HepG2 (cell line): ENCODE results near the gene ABCB10. TPM values are rescaled to one million over a fixed set of nuclear protein-coding genes. Genes with fewer than 3 reads are reported as not detected.
A peak's percentile ranks its signal among the peaks of the same experiment; 100 is the strongest.

Experiments used
- ADNP ChIP-seq: sonication (generic); formaldehyde crosslinking; IDR thresholded peaks from 2 replicates; pipeline ENCODE4 v1.4.0; 2020; ENCODE audit warnings: missing genetic modification reagents
- HNRNPL ChIP-seq: fragments of 200-400 bp; formaldehyde crosslinking; IDR thresholded peaks from 2 replicates; pipeline ENCODE4 v1.6.1; 2017; ENCODE audit warnings: mild to moderate bottlenecking, low read depth, low read length
- RFX3 ChIP-seq: IDR thresholded peaks from 2 replicates; pipeline ENCODE4 v1.6.1; 2016; ENCODE audit warnings: missing biosample characterization, missing genetic modification reagents
- SMAD9 ChIP-seq: sonication (generic); formaldehyde crosslinking; IDR thresholded peaks from 2 replicates; pipeline ENCODE4 v1.5.1; 2020; ENCODE audit warnings: mild to moderate bottlenecking, missing genetic modification reagents
- XRCC5 ChIP-seq: fragments of 200-400 bp; formaldehyde crosslinking; optimal IDR thresholded peaks from 2 replicates; pipeline ENCODE3; 2017; ENCODE audit warnings: mild to moderate bottlenecking, low read length
- ZBTB8A ChIP-seq: sonication (generic); formaldehyde crosslinking; IDR thresholded peaks from 2 replicates; pipeline ENCODE4 v1.4.0; 2020; ENCODE audit warnings: mild to moderate bottlenecking, low read depth, missing genetic modification reagents, borderline replicate concordance
- ZNF333 ChIP-seq: sonication (generic); formaldehyde crosslinking; IDR thresholded peaks from 2 replicates; pipeline ENCODE4 v1.4.0; 2020; ENCODE audit warnings: mild to moderate bottlenecking, missing genetic modification reagents, borderline replicate concordance
- ZNF451 ChIP-seq: sonication (generic); formaldehyde crosslinking; IDR thresholded peaks from 2 replicates; pipeline ENCODE4 v1.5.0; 2020; ENCODE audit warnings: mild to moderate bottlenecking, missing genetic modification reagents
- ZNF652 ChIP-seq: IDR thresholded peaks from 2 replicates; pipeline ENCODE4 v1.6.1; 2016; ENCODE audit warnings: low read depth, borderline replicate concordance
- polyA plus RNA-seq, 8 experiments: library from polyadenylated mRNA; depleted of rRNA in 3 of 8; stranded (reverse) in 7 of 8; unstranded in 1 of 8; fragments of >200 nt; fragmentation: Illumina TruSeq in 4 of 8; extraction: Trizol in 4 of 8; gene quantifications; 2 replicates each; pipeline versions ENCODE4 v1.2.1 to v1.2.3, GENCODE V29; 2011 to 2016; ENCODE audit warnings: low read depth in 4 of 8, missing spikeins in 1 of 8, mixed read lengths in 1 of 8; ENCODE audit not compliant: insufficient read depth in 1 of 8
- total RNA-seq, 5 experiments: library from RNA; depleted of rRNA; stranded (reverse); fragments of >200 nt; fragmentation: Illumina TruSeq; extraction: Trizol; gene quantifications; 2 replicates each; pipeline ENCODE4 v1.2.3, GENCODE V29; 2016; ENCODE audit warnings: low read depth in 1 of 5
- TF ChIP-seq, protein P1 (sequence below), 2 experiments: sonication (generic) in 1 of 2; formaldehyde crosslinking in 1 of 2; IDR thresholded peaks; 2 replicates each; pipeline versions ENCODE4 v1.6.1 to v1.9.0; 2014 to 2022; ENCODE audit warnings: antibody characterized with exemption in 1 of 2, borderline replicate concordance in 1 of 2, inconsistent platforms in 1 of 2, low read depth in 1 of 2, missing genetic modification reagents in 1 of 2
- TF ChIP-seq, protein P2 (sequence below): sonication (generic); formaldehyde crosslinking; conservative IDR thresholded peaks from 2 replicates; pipeline ENCODE4 v1.4.0; 2020; ENCODE audit warnings: missing genetic modification reagents
- TF ChIP-seq, protein P3 (sequence below): sonication (generic); formaldehyde crosslinking; IDR thresholded peaks from 2 replicates; pipeline ENCODE4 v1.4.0; 2020; ENCODE audit warnings: mild to moderate bottlenecking, missing genetic modification reagents
- TF ChIP-seq, protein P4 (sequence below): conservative IDR thresholded peaks from 2 replicates; pipeline ENCODE4 v1.6.1; 2018; ENCODE audit warnings: missing genetic modification reagents
- TF ChIP-seq, protein P5 (sequence below): sonication (generic); formaldehyde crosslinking; IDR thresholded peaks from 2 replicates; pipeline ENCODE4 v1.4.0; 2020; ENCODE audit warnings: mild to moderate bottlenecking, missing genetic modification reagents

Gene ABCB10
- total and polyA plus RNA-seq, 2 of the 13 experiments (the other 11 are each of a cell fraction or from before 2014, with no cell fraction given), result 11.2 to 28.9 TPM

DNA sequence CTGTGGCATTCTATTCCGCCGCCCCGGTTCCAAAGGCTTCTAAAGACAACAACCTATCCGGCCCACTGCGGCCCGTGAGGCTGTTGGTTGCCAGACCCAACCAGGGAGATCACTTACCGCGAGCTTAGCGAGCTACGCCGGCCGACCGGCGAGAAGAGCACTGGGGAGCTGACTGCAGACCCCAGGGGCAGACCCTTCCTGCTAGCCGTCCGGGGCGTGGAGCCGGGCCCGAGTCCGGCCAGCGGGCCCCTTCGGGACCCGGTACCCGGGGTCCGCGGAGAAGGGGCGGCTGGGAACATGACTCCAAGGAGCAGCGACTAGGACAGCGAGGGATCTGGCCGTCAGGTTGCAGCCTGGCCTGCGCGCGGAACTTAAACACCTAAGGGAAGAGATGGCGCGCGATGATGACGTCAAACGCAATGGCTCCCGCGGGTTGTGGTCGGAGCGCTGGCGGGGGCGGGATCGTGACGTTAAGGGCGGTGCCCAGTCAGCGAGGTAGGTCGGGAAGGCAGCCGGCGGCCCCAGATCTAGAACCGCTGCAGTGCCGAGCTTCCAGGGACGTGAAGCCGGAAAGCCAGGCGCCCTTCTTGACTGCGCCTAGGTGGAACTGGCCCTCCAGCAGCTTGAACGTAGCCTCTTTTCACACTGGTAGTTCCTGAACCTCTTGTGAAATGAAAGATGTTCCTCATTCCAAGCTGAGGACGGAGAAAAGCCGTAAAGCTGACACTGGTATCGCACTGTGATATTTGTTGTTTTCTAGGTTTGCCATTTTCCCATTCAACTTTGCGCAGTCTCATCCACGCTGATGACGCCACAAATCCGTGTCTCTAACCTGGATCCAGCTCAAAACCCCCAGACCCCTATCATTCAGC lies 50.3 kb downstream of the ABCB10 start, which contains the start of gene NUP133 (continued):
- TF ChIP-seq, protein P1, sequence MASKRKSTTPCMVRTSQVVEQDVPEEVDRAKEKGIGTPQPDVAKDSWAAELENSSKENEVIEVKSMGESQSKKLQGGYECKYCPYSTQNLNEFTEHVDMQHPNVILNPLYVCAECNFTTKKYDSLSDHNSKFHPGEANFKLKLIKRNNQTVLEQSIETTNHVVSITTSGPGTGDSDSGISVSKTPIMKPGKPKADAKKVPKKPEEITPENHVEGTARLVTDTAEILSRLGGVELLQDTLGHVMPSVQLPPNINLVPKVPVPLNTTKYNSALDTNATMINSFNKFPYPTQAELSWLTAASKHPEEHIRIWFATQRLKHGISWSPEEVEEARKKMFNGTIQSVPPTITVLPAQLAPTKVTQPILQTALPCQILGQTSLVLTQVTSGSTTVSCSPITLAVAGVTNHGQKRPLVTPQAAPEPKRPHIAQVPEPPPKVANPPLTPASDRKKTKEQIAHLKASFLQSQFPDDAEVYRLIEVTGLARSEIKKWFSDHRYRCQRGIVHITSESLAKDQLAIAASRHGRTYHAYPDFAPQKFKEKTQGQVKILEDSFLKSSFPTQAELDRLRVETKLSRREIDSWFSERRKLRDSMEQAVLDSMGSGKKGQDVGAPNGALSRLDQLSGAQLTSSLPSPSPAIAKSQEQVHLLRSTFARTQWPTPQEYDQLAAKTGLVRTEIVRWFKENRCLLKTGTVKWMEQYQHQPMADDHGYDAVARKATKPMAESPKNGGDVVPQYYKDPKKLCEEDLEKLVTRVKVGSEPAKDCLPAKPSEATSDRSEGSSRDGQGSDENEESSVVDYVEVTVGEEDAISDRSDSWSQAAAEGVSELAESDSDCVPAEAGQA (IDR thresholded peaks at IDR 0.05; ENCODE audit: low read depth), result peak; percentile 93
- TF ChIP-seq, protein P1 (CRISPR knock-in tag; IDR thresholded peaks at IDR 0.05; ENCODE audit: borderline replicate concordance), result 0 out of 2 replicates have a peak, but pooled peaks have one; percentile 23
- no peak for TF ChIP-seq ZNF333 (CRISPR knock-in tag)
- TF ChIP-seq HNRNPL, result no peak
- no peak for TF ChIP-seq ZNF652 (CRISPR knock-in tag)
- no peak for TF ChIP-seq RFX3 (CRISPR knock-in tag)
- TF ChIP-seq XRCC5, result no peak
- TF ChIP-seq, protein P2, sequence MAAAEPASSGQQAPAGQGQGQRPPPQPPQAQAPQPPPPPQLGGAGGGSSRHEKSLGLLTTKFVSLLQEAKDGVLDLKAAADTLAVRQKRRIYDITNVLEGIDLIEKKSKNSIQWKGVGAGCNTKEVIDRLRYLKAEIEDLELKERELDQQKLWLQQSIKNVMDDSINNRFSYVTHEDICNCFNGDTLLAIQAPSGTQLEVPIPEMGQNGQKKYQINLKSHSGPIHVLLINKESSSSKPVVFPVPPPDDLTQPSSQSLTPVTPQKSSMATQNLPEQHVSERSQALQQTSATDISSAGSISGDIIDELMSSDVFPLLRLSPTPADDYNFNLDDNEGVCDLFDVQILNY (CRISPR knock-in tag), result peak; percentile 95
- TF ChIP-seq ZNF451 (CRISPR knock-in tag), result no peak
- TF ChIP-seq, protein P3, sequence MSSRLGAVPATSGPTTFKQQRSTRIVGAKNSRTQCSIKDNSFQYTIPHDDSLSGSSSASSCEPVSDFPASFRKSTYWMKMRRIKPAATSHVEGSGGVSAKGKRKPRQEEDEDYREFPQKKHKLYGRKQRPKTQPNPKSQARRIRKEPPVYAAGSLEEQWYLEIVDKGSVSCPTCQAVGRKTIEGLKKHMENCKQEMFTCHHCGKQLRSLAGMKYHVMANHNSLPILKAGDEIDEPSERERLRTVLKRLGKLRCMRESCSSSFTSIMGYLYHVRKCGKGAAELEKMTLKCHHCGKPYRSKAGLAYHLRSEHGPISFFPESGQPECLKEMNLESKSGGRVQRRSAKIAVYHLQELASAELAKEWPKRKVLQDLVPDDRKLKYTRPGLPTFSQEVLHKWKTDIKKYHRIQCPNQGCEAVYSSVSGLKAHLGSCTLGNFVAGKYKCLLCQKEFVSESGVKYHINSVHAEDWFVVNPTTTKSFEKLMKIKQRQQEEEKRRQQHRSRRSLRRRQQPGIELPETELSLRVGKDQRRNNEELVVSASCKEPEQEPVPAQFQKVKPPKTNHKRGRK (CRISPR knock-in tag), result no peak
- TF ChIP-seq, protein P4, sequence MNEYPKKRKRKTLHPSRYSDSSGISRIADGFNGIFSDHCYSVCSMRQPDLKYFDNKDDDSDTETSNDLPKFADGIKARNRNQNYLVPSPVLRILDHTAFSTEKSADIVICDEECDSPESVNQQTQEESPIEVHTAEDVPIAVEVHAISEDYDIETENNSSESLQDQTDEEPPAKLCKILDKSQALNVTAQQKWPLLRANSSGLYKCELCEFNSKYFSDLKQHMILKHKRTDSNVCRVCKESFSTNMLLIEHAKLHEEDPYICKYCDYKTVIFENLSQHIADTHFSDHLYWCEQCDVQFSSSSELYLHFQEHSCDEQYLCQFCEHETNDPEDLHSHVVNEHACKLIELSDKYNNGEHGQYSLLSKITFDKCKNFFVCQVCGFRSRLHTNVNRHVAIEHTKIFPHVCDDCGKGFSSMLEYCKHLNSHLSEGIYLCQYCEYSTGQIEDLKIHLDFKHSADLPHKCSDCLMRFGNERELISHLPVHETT, result peak; percentile 59; the same call in 1 of the 2 replicates
- TF ChIP-seq ZBTB8A (CRISPR knock-in tag), result no peak
- TF ChIP-seq, protein P5, sequence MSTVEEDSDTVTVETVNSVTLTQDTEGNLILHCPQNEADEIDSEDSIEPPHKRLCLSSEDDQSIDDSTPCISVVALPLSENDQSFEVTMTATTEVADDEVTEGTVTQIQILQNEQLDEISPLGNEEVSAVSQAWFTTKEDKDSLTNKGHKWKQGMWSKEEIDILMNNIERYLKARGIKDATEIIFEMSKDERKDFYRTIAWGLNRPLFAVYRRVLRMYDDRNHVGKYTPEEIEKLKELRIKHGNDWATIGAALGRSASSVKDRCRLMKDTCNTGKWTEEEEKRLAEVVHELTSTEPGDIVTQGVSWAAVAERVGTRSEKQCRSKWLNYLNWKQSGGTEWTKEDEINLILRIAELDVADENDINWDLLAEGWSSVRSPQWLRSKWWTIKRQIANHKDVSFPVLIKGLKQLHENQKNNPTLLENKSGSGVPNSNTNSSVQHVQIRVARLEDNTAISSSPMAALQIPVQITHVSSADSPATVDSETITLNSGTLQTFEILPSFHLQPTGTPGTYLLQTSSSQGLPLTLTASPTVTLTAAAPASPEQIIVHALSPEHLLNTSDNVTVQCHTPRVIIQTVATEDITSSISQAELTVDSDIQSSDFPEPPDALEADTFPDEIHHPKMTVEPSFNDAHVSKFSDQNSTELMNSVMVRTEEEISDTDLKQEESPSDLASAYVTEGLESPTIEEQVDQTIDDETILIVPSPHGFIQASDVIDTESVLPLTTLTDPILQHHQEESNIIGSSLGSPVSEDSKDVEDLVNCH, result no peak
- no peak for TF ChIP-seq ADNP (CRISPR knock-in tag)
- no peak for TF ChIP-seq SMAD9 (CRISPR knock-in tag)
